Vagina (tissue), 2 donors: ENCODE results near the gene MLXIPL.

Experiments
- POLR2AphosphoS5 ChIP-seq, 2 donors: sonication (generic); formaldehyde crosslinking; IDR thresholded peaks; one replicate each; pipeline ENCODE4 v1.9.0; 2017; ENCODE audit warnings: antibody characterized with exemption in 2 of 2, mild to moderate bottlenecking in 2 of 2, low read depth in 1 of 2; ENCODE audit not compliant: insufficient read depth in 1 of 2
- TF ChIP-seq, protein P1 (sequence below), 3 experiments: fragments of 450-650 bp in 2 of 3; fragments of 200-600 bp in 1 of 3; sonication (generic) in 1 of 3; IDR thresholded peaks; one replicate each; pipeline ENCODE4 v1.5.1; 2017 to 2019; ENCODE audit warnings: antibody characterized with exemption in 3 of 3, mild to moderate bottlenecking in 2 of 3, moderate library complexity in 2 of 3

DNA sequence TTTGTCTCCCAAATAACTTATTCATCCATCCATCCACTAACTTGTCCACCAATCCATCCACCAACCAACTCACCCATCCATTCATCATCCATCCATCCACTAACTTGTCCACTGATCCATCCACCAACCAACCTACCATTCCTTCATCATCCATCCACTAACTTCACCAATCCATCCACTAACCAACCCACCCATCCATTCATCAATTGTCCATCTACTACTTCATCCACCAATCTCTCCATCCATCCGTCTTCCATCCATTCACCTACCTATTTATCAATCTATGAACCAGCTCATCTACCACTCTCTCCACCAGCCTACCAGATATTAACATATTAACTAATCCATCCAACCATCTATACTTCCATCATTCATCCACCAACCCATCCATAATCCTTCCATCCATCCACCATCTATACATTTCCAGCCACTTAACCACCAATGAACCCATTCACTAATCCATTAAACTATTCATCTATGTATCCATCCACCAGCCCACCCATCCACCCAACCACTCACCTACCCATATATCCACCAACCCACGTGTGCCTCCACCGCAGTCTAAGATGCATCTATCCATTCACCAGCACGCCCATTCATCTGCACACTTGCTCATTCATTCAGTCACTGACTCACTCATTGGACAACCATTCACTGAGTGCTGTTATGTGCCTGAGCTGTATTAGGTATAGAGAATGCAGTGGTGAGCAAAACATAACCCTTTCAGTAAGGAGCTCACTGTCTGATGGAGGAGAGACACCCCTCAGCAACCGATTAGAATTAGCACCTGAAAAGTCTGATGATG is 26.1 kb downstream of the MLXIPL start:
- TF ChIP-seq, protein P1, sequence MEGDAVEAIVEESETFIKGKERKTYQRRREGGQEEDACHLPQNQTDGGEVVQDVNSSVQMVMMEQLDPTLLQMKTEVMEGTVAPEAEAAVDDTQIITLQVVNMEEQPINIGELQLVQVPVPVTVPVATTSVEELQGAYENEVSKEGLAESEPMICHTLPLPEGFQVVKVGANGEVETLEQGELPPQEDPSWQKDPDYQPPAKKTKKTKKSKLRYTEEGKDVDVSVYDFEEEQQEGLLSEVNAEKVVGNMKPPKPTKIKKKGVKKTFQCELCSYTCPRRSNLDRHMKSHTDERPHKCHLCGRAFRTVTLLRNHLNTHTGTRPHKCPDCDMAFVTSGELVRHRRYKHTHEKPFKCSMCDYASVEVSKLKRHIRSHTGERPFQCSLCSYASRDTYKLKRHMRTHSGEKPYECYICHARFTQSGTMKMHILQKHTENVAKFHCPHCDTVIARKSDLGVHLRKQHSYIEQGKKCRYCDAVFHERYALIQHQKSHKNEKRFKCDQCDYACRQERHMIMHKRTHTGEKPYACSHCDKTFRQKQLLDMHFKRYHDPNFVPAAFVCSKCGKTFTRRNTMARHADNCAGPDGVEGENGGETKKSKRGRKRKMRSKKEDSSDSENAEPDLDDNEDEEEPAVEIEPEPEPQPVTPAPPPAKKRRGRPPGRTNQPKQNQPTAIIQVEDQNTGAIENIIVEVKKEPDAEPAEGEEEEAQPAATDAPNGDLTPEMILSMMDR (IDR thresholded peaks at IDR 0.05) = no peak
- no peak for TF ChIP-seq POLR2AphosphoS5 (IDR thresholded peaks at IDR 0.05; ENCODE audit: insufficient read depth in 1 of 2, low read depth in 1 of 2)
